ENCODE measurements around the gene PNPLA8.

The PNPLA8 gene

DNA sequence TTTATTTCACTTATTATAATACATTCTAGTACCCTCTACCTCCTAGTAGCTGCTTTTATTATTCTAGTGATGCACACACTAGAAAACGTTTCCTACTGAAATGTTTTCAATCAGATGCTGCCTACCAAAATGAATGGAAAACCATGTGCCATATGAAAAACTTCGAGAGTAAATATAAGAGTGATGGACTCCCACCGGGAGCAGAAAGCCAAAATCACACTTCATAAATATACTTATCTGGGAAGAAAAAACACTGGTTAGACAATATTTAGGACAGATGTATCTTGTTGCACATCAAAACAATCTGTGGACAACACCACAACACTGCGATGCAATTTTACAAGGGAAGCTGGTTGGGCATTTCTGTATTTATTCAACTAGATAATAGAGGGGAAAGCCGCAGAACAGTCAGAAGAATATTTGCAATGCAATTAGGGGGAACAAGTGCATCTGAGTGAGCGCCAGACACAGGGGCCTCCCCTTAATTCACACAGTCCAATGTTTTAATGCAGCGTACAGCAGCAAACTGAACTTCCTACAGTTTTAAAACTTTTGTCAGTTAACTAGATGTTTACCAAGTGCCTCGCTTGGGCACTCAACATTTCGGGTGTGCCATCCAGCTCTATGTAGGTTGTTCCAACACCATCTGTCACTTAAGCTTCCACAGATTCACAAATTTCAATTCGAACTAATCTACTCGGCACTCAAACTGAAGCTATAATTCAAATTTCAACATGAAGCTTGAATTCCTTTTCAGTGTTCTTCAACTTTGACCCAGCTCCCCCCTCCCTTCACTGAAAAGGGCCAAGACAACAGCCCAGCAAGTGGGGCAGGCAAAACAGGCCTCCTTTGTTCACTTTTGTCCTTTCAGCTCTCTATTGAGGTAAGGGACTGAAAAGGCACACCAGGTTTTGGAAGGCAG is 77.1 kb downstream of the PNPLA8 start:
- no peak for DNase-seq (ENCODE audit: low read depth in 2 of 2)

DNA sequence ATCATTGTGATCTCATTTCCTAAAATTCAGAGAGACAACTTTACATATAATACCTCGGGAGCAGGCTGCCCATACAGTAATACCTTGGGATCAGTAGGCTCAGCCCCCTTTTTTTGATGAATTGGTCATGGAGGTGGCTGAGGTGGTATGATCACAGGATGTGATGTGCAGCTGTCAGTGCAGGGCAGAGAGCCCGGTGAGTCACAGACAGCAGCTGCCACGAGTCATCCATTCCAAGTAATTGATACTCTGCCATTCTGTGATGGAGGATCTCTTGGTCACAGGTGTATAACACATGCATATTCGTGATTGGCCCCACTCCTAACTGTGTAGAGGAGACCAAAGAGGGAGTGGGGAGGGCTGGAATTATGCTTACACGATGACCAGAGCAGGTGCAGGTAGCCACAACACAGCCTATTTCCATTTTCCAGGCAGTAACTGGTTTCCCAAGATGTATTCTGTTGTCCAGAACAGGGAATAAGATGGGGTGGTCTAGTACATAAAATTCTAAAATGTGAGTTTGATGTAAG is 83.8 kb downstream of the PNPLA8 start:
- no peak for DNase-seq (ENCODE audit: low read depth in 2 of 2)

DNA sequence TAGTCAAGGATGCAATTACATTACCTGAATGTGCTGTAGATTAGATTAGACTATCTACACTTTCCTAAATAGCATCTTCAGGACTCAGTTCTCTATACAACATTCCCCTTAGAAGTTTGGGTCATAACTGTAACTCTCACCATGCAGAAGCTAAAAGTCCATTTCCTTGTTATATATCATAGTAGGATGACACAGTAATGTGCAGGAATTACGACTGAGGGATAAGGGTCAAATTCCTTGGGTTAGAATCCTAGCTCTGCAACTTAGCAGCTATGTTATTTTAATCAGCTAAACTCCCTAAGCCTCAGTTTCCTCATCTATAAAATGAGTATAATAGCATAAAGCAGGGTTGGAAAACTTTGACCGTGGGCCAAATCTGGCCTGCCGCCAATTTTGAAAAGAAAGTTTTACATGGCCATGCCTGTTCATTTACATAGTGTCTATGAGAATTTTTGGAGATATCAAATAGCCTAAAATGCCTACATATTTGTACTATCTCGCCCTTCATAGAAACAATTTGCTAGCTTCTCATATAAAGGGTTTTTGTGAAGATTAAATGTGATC is 84.5 kb downstream of the PNPLA8 start:
- DNase-seq (ENCODE audit: low read depth in 2 of 2) = no peak

GRCh38 chr7:108440613-108441012 is 85.3 kb downstream of the PNPLA8 start:
- no peak for DNase-seq (ENCODE audit: low read depth in 2 of 2)

GRCh38 chr7:108436906-108437305 is 89.0 kb downstream of the PNPLA8 start:
- no peak for DNase-seq (ENCODE audit: low read depth in 2 of 2)

DNA sequence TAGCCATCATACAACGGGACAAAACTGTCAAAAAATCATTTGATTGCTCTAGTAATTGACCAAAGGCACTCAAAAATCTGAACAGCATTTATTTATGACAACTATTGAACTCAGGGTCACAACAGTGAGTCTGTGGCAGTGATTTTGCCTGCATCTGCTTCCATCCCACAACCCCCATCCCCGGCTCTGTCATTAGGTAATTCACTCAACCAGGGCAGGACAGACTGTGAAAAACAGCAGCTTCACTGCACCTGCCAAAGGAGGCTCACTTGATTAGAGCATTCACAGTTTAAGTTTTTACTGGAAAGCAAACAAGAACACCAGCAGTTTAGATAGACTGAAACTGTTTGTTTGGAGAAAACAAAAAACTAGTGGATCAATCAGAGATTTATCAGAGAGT is 91.9 kb downstream of the PNPLA8 start:
- no peak for DNase-seq (ENCODE audit: low read depth in 2 of 2)

- DNase-seq (ENCODE audit: low read depth in 2 of 2) = no peak
Measured at GRCh38 chr7:108431099-108431498, 94.8 kb downstream of the PNPLA8 start.

- DNase-seq (ENCODE audit: low read depth in 2 of 2) = no peak
Measured at GRCh38 chr7:108430664-108431063, 95.3 kb downstream of the PNPLA8 start.

GRCh38 chr7:108427766-108428165 is 98.2 kb downstream of the PNPLA8 start:
- no peak for DNase-seq (ENCODE audit: low read depth in 2 of 2)

DNA sequence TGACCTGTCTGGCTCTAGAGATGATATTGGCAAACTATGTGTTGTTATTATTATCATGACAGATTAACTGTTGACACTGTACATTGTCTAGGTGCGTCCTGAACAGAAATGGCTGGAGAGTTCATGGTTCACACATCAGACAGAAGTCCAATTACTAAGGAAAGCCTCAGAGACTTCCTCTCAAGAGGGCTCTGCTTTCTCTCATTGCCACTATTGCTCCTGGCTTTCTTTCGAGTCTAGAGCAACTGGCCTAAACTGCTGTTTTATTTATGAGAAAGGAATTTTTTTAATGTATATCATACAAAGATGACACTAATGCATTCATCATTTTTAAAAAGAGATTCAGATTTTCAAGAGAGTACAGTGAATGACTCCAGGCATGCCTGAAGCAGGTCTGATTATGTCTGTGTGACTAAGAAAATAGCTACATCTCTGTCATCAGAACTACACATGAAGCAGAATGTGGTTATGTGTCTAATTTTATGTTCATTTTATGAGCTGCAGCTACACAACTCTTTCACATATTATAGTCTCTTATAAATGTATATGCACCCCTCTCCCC is 100.1 kb downstream of the PNPLA8 start:
- no peak for DNase-seq (ENCODE audit: low read depth in 2 of 2)

DNA sequence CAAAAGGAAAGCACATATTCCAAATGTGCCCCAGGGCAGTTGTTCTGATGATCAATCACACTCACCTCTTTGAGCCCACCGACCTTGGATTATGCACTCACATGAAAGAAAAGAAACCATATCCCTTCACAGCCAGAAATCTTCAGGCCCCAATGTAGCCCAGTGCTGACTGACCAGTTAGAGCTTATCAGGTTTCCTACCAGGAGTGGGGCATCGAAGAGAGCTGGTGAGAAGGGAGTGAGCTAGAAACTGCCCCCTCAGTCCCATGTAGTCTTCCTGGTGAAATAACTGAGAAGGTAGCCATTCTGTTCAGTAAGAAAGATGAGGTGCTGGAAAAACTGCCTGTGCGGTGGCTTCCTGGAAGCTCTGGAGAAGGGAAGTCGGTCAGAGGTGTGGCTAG is 101.9 kb downstream of the PNPLA8 start:
- no peak for DNase-seq (ENCODE audit: low read depth in 2 of 2)

DNA sequence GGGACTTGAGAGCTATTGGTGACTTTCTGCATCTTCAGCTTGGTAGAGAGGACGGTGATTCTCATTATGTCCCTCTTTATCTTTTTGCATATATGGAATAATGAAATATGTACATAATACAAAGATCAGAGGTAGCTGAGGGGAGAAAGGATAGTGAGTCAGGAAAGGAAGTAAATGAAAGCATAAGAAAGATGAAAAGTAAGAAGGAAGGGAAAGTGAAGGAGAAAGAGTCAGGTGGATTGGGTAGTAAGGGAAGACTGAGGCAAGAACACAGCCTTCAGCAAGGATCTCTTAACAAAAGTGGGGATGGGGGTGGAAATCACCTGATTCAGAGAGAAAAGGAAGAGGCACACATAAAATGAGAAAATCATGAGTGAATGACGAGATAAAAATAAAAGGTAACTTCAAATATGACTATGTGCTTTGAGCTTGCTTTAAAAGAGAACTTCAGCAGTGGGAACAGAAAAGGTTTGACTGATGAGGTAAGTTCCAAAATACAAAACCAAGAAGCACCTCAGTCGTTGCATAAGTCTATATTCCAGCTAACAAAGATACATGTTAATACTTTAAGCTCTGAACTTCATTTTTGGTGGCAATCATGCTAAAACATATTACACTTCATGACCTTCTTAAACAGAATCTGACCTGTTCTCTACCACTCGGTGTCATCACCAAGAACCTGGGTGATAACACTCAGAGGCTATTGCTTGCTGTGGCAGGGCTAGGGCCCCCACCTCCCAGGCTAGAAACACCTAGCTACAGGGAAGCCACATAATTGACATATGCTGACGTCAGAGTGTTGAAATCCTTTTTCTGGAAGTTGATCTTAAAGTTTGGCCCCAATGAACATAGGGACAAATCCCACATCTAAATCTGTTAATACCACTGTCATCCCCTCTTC is 102.6 kb downstream of the PNPLA8 start:
- no peak for DNase-seq (ENCODE audit: low read depth in 2 of 2)

- DNase-seq (ENCODE audit: low read depth in 2 of 2) = no peak
Measured at GRCh38 chr7:108421720-108422331, 104.1 kb downstream of the PNPLA8 start.
